ENCODE data around the gene TTC38. TPM values are rescaled to one million over a fixed set of nuclear protein-coding genes. Genes with fewer than 3 reads are reported as not detected.

TTC38 gene
- total and polyA plus RNA-seq, 7 donors: 9.9 to 19.5 (median 13.4) TPM

GRCh38 chr22:46280063-46280817, 12.4 kb downstream of the TTC38 start:
- Histone ChIP-seq H3K36me3 (ENCODE audit: insufficient read depth in 1 of 2, low read depth in 1 of 2) (peaks cover 3 to 91% of the 10 kb centered on the region in 2 donors), H3K27ac (peak overlapping the region; percentile 83), H3K27me3 (ENCODE audit: insufficient read depth in 3 of 3, low read length in 2 of 3) (no peaks in the 10 kb centered on the region), H3K4me3 (no peak overlapping the region), H3K9me3 (no peaks in the 10 kb centered on the region), H3K4me1 (peaks cover 19% of the 10 kb centered on the region)
- intact Hi-C loops (cut with DNase I): no loop called here
- no peak for TF ChIP-seq CTCF (IDR thresholded peaks at IDR 0.05)
- DNase-seq (peak in 1 of 2 donors; percentile 46), ATAC-seq (peak; percentile 48 to 76 (median 60))
- 55 to 69% (median 64%) methylated on average over 11 to 12 of the region's 12 CpGs for WGBS, 3 donors

GRCh38 chr22:46280999-46281623, 13.3 kb downstream of the TTC38 start:
- peak overlapping the region; percentile 83 for H3K27ac ChIP-seq
- ATAC-seq: peak; percentile 74 to 89 (median 84)

GRCh38 chr22:46281866-46282678, 14.3 kb downstream of the TTC38 start:
- no peak for ATAC-seq
- no peak for TF ChIP-seq CTCF (IDR thresholded peaks at IDR 0.05)
- no peaks in the 10 kb centered on the region for H3K9me3 ChIP-seq
- intact Hi-C loops (cut with DNase I): no loop called here
- no peak overlapping the region for H3K27ac ChIP-seq
- H3K4me3 ChIP-seq: no peak overlapping the region
- H3K4me1 ChIP-seq: peaks cover 19% of the 10 kb centered on the region
- peaks cover 0 to 91% of the 10 kb centered on the region in 2 donors for H3K36me3 ChIP-seq (ENCODE audit: insufficient read depth in 1 of 2, low read depth in 1 of 2)
- no peaks in the 10 kb centered on the region for H3K27me3 ChIP-seq (ENCODE audit: insufficient read depth in 3 of 3, low read length in 2 of 3)
- WGBS, 3 donors: 94 to 96% (median 95%) methylated on average over 13 of the region's 13 CpGs
- DNase-seq: peak in 1 of 2 donors; percentile 23

More at GRCh38 chr22:46280999-46281623, 13.3 kb downstream of the TTC38 start:
- peaks cover 19% of the 10 kb centered on the region for H3K4me1 ChIP-seq
- peaks cover 0 to 91% of the 10 kb centered on the region in 2 donors for H3K36me3 ChIP-seq (ENCODE audit: insufficient read depth in 1 of 2, low read depth in 1 of 2)
- H3K9me3 ChIP-seq: no peaks in the 10 kb centered on the region
- intact Hi-C loops (cut with DNase I): no loop called here
- DNase-seq: peak in 1 of 2 donors; percentile 51
- H3K27me3 ChIP-seq (ENCODE audit: insufficient read depth in 3 of 3, low read length in 2 of 3): no peaks in the 10 kb centered on the region
- no peak overlapping the region for H3K4me3 ChIP-seq
- 68 to 77% (median 72%) methylated on average over 19 of the region's 19 CpGs for WGBS, 3 donors
- no peak for TF ChIP-seq CTCF (IDR thresholded peaks at IDR 0.05)

GRCh38 chr22:46286006-46286405, 18.2 kb downstream of the TTC38 start:
- intact Hi-C loops (cut with DNase I): no loop called here
- peaks cover 0 to 64% of the 10 kb centered on the region in 2 donors for H3K36me3 ChIP-seq (ENCODE audit: insufficient read depth in 1 of 2, low read depth in 1 of 2)
- no peaks in the 10 kb centered on the region for H3K9me3 ChIP-seq
- H3K4me3 ChIP-seq: no peak overlapping the region
- ATAC-seq (no peak), DNase-seq (no peak)
- no peaks in the 10 kb centered on the region for H3K27me3 ChIP-seq (ENCODE audit: insufficient read depth in 3 of 3, low read length in 2 of 3)
- no peak overlapping the region for H3K27ac ChIP-seq
- H3K4me1 ChIP-seq: peaks cover 4% of the 10 kb centered on the region
- TF ChIP-seq CTCF (IDR thresholded peaks at IDR 0.05): no peak
- 76 to 78% (median 76%) methylated on average over 3 of the region's 3 CpGs for WGBS, 3 donors
